GM06990 (cell line): Measurements from ENCODE around the gene P3H4.
A peak's percentile ranks its signal among the peaks of the same experiment; 100 is the strongest.

Experiments
- DNase-seq: peaks from one replicate; pipeline ENCODE4 v3.0.0-alpha.2; 2011; ENCODE audit not compliant: insufficient read length; ENCODE audit errors: extremely low read depth
- H3K27me3 ChIP-seq: replicated peaks from 2 replicates; pipeline ENCODE4 v1.6.0; 2011; ENCODE audit warnings: low read length; ENCODE audit not compliant: control insufficient read depth, insufficient read depth
- H3K36me3 ChIP-seq: 2 replicates; pipeline ENCODE4 v1.5.1; 2011; ENCODE audit warnings: low read length; ENCODE audit not compliant: control insufficient read depth, insufficient read depth
- H3K4me3 ChIP-seq: replicated peaks from 2 replicates; pipeline ENCODE4 v1.5.1; 2011; ENCODE audit warnings: low read depth, mild to moderate bottlenecking, control low read depth, low read length
- TF ChIP-seq, protein P1 (sequence below): IDR thresholded peaks from 2 replicates; pipeline ENCODE4 v1.5.1; 2011; ENCODE audit warnings: low read length, control low read depth, mild to moderate bottlenecking, inconsistent platforms; ENCODE audit not compliant: insufficient read depth, poor library complexity, severe bottlenecking

P3H4 gene

DNA sequence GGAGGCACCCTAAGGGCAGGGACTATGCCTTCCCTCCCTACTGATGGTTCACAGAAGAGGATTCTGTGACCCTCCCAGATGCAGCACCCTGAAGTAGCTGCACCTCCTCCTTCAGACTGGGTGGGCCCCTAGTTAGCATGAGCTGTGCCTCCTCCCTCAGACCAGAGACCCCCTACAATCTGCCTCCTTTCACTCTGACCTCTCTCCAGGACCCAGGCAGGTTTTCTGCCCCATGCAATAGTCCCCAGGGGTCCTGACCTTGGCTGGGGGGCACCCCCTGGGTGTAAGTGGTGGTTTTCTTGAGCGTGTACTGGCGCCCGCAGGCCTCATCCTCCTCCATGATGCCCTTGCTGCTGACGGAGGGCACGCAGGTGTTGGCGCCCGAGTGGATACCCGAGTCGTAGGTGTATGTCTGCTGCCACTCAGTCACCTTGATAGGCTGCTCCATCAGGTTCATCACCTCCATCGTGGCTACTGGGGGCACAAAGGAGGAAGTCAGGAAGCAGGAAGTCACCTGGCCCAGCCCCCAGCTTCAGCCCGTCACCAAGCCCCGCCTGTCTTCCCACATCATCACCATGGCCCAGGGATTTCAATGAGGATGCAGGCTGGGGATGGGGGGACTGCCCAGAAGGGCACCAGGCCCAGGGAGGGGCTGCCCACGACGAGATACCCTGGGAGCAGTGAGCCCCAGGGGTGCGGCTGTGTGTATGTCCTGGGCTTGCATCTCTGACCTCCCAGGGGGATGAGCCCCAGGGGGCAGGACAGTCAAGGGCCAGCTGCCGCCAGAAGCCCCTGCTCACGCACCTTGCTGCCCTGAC lies 40.2 kb downstream of the P3H4 start:
- Histone ChIP-seq H3K27me3 (no peaks in the 10 kb centered on the region), H3K4me3 (peak overlapping the region; percentile 53), H3K36me3 (no peaks in the 10 kb centered on the region)
- no peak for DNase-seq
- TF ChIP-seq, protein P1, sequence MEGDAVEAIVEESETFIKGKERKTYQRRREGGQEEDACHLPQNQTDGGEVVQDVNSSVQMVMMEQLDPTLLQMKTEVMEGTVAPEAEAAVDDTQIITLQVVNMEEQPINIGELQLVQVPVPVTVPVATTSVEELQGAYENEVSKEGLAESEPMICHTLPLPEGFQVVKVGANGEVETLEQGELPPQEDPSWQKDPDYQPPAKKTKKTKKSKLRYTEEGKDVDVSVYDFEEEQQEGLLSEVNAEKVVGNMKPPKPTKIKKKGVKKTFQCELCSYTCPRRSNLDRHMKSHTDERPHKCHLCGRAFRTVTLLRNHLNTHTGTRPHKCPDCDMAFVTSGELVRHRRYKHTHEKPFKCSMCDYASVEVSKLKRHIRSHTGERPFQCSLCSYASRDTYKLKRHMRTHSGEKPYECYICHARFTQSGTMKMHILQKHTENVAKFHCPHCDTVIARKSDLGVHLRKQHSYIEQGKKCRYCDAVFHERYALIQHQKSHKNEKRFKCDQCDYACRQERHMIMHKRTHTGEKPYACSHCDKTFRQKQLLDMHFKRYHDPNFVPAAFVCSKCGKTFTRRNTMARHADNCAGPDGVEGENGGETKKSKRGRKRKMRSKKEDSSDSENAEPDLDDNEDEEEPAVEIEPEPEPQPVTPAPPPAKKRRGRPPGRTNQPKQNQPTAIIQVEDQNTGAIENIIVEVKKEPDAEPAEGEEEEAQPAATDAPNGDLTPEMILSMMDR = no peak

- Histone ChIP-seq H3K27me3 (no peaks in the 10 kb centered on the region), H3K4me3 (no peak overlapping the region), H3K36me3 (no peaks in the 10 kb centered on the region)
- TF ChIP-seq, protein P1 = no peak
- DNase-seq = no peak
These were observed 41.8 kb downstream of the P3H4 start for GRCh38 chr17:41769985-41770384.

GRCh38 chr17:41769346-41769862 lies 42.3 kb downstream of the P3H4 start:
- TF ChIP-seq, protein P1 = no peak
- Histone ChIP-seq H3K27me3 (no peaks in the 10 kb centered on the region), H3K36me3 (no peaks in the 10 kb centered on the region), H3K4me3 (no peak overlapping the region)
- no peak for DNase-seq

- Histone ChIP-seq H3K36me3 (no peaks in the 10 kb centered on the region), H3K4me3 (no peak overlapping the region), H3K27me3 (no peaks in the 10 kb centered on the region)
- TF ChIP-seq, protein P1 = no peak
- DNase-seq = no peak
These were observed 43.0 kb downstream of the P3H4 start for GRCh38 chr17:41768682-41769288.

- Histone ChIP-seq H3K4me3 (no peak overlapping the region), H3K36me3 (no peaks in the 10 kb centered on the region), H3K27me3 (no peaks in the 10 kb centered on the region)
- DNase-seq = no peak
- TF ChIP-seq, protein P1 = no peak
These were observed 44.3 kb downstream of the P3H4 start for GRCh38 chr17:41767324-41768042.
